K562 (cell line): ENCODE data around the gene LGALS3. TPM values are rescaled to one million over a fixed set of nuclear protein-coding genes. Genes with fewer than 3 reads are reported as not detected.
A peak's percentile ranks its signal among the peaks of the same experiment; 100 is the strongest.

ENCODE experiments used
- ELF2 ChIP-seq: fragments of 250-450 bp; sonication (Bioruptor Pico); IDR thresholded peaks from 2 replicates; pipeline ENCODE4 v1.5.0; 2021; ENCODE audit warnings: mild to moderate bottlenecking
- MEIS2 ChIP-seq: fragments of 450-650 bp; IDR thresholded peaks from 2 replicates; pipeline ENCODE4 v1.6.1; 2014; ENCODE audit warnings: mild to moderate bottlenecking; ENCODE audit not compliant: partially characterized antibody
- NEUROD1 ChIP-seq: fragments of 150-350 bp; IDR thresholded peaks from 2 replicates; pipeline ENCODE4 v1.6.1; 2014; ENCODE audit warnings: borderline replicate concordance, low read length, low read depth; ENCODE audit not compliant: partially characterized antibody
- RBM25 ChIP-seq: fragments of 200-400 bp; formaldehyde crosslinking; IDR thresholded peaks from 2 replicates; pipeline ENCODE4 v1.6.1; 2018; ENCODE audit warnings: low read length, low read depth, moderate library complexity; ENCODE audit not compliant: severe bottlenecking
- TAF9B ChIP-seq: fragments of 450-650 bp; IDR thresholded peaks from 2 replicates; pipeline ENCODE4 v1.6.1; 2018; ENCODE audit warnings: mild to moderate bottlenecking; ENCODE audit not compliant: partially characterized antibody
- polyA plus RNA-seq, 8 experiments: library from polyadenylated mRNA; depleted of rRNA in 4 of 8; stranded (reverse) in 5 of 8; unstranded in 3 of 8; fragments of >200 nt; fragmentation: Nextera tagmentation in 2 of 8; fragmentation: Illumina TruSeq in 1 of 8; extraction: Ambion mirVana in 2 of 8; extraction: Trizol in 1 of 8; gene quantifications; 2 replicates each; pipeline versions ENCODE4 v1.2.1 to v1.2.3, GENCODE V29; 2011 to 2014; ENCODE audit warnings: inconsistent platforms in 1 of 8, missing spikeins in 1 of 8
- total RNA-seq, 7 experiments: library from RNA; depleted of rRNA in 6 of 7; stranded (reverse); fragments of >200 nt in 6 of 7; fragmentation: Illumina TruSeq in 2 of 7; extraction: Trizol in 2 of 7; gene quantifications; 2 replicates each; pipeline versions ENCODE4 v1.2.1 to v1.2.3, GENCODE V29; 2011 to 2021; ENCODE audit warnings: low replicate concordance in 1 of 7
- TF ChIP-seq, protein P1 (sequence below): IDR thresholded peaks from 2 replicates; pipeline ENCODE4 v1.6.1; 2011; ENCODE audit not compliant: insufficient read length; ENCODE audit errors: extremely low read depth
- TF ChIP-seq, protein P2 (sequence below): sonication (generic); formaldehyde crosslinking; IDR thresholded peaks from 2 replicates; pipeline ENCODE4 v1.8.0; 2022; ENCODE audit warnings: mild to moderate bottlenecking, missing genetic modification reagents
- TF ChIP-seq, protein P3 (sequence below): IDR thresholded peaks from 3 replicates; pipeline ENCODE4 v1.6.1; 2011; ENCODE audit warnings: borderline replicate concordance, mild to moderate bottlenecking, moderate library complexity; ENCODE audit not compliant: insufficient read length; ENCODE audit errors: extremely low read depth
- TF ChIP-seq, protein P4 (sequence below): sonication (generic); formaldehyde crosslinking; IDR thresholded peaks from 2 replicates; pipeline ENCODE4 v1.8.0; 2022; ENCODE audit warnings: mild to moderate bottlenecking, low read depth, missing genetic modification reagents
- TF ChIP-seq, protein P5 (sequence below): fragments of 450-650 bp; formaldehyde crosslinking; IDR thresholded peaks from 2 replicates; pipeline ENCODE4 v1.4.0; 2022; ENCODE audit warnings: missing genetic modification characterization

The LGALS3 gene
- total and polyA plus RNA-seq, 9 of the 15 experiments (the other 6 are each of a cell fraction or from before 2014, with no cell fraction given) = 0.04 to 1.9 (median 1.1) TPM

DNA sequence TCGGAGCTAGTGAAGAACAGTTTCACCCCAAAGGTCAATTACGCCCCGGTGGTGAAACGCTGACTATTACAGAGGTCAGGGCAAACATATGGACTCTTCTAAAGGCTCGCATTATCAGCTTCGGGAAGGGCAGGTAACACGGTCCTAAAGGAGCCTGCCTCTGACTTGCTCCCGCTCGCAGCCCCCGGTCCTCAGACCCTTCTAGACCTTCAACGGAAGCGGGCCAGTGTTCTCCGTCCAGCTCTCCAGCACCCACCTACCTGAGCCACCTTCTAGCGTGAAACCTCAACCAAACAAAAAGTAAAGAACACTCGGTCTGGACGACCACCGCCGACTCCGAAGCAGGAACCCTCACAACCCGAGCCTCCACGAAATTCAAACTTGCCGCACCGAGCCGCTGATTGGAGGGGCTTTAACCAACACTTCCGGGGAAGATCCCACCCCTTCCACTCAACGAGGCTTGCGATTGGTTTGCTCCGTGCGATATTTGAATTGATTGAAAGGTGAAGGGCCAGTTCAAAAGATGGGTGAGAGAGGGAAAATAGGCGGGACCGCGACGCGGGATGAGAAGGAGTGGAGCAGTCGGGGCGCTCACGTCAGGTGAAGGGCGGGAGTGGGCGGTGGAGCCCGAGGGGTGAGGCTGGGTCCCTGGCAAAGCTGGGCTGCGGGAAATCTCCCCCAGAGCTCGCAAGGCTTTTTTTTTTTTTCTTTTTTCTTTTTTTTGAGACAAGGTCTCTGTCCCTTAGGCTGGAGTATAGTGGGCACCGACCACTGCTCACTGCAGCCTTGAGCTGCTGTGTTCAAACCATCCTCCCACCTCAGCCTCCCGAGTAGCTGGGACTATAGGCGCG lies 62.4 kb downstream of the LGALS3 start, which contains the start of gene DLGAP5 (continued):
- TF ChIP-seq, protein P1, sequence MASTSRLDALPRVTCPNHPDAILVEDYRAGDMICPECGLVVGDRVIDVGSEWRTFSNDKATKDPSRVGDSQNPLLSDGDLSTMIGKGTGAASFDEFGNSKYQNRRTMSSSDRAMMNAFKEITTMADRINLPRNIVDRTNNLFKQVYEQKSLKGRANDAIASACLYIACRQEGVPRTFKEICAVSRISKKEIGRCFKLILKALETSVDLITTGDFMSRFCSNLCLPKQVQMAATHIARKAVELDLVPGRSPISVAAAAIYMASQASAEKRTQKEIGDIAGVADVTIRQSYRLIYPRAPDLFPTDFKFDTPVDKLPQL = peak; percentile 36
- TF ChIP-seq, protein P2, sequence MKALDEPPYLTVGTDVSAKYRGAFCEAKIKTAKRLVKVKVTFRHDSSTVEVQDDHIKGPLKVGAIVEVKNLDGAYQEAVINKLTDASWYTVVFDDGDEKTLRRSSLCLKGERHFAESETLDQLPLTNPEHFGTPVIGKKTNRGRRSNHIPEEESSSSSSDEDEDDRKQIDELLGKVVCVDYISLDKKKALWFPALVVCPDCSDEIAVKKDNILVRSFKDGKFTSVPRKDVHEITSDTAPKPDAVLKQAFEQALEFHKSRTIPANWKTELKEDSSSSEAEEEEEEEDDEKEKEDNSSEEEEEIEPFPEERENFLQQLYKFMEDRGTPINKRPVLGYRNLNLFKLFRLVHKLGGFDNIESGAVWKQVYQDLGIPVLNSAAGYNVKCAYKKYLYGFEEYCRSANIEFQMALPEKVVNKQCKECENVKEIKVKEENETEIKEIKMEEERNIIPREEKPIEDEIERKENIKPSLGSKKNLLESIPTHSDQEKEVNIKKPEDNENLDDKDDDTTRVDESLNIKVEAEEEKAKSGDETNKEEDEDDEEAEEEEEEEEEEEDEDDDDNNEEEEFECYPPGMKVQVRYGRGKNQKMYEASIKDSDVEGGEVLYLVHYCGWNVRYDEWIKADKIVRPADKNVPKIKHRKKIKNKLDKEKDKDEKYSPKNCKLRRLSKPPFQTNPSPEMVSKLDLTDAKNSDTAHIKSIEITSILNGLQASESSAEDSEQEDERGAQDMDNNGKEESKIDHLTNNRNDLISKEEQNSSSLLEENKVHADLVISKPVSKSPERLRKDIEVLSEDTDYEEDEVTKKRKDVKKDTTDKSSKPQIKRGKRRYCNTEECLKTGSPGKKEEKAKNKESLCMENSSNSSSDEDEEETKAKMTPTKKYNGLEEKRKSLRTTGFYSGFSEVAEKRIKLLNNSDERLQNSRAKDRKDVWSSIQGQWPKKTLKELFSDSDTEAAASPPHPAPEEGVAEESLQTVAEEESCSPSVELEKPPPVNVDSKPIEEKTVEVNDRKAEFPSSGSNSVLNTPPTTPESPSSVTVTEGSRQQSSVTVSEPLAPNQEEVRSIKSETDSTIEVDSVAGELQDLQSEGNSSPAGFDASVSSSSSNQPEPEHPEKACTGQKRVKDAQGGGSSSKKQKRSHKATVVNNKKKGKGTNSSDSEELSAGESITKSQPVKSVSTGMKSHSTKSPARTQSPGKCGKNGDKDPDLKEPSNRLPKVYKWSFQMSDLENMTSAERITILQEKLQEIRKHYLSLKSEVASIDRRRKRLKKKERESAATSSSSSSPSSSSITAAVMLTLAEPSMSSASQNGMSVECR (CRISPR knock-in tag) = peak; percentile 56; the same call in 1 of the 2 replicates
- TF ChIP-seq MEIS2 (peak; percentile 54), TAF9B (peak; percentile 61), RBM25 (peak; percentile 82), ELF2 (CRISPR knock-in tag) (0 out of 2 replicates have a peak, but pooled peaks have one; percentile 28), NEUROD1 (peak; percentile 30)
- TF ChIP-seq, protein P3, sequence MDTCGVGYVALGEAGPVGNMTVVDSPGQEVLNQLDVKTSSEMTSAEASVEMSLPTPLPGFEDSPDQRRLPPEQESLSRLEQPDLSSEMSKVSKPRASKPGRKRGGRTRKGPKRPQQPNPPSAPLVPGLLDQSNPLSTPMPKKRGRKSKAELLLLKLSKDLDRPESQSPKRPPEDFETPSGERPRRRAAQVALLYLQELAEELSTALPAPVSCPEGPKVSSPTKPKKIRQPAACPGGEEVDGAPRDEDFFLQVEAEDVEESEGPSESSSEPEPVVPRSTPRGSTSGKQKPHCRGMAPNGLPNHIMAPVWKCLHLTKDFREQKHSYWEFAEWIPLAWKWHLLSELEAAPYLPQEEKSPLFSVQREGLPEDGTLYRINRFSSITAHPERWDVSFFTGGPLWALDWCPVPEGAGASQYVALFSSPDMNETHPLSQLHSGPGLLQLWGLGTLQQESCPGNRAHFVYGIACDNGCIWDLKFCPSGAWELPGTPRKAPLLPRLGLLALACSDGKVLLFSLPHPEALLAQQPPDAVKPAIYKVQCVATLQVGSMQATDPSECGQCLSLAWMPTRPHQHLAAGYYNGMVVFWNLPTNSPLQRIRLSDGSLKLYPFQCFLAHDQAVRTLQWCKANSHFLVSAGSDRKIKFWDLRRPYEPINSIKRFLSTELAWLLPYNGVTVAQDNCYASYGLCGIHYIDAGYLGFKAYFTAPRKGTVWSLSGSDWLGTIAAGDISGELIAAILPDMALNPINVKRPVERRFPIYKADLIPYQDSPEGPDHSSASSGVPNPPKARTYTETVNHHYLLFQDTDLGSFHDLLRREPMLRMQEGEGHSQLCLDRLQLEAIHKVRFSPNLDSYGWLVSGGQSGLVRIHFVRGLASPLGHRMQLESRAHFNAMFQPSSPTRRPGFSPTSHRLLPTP = no peak
- TF ChIP-seq, protein P4, sequence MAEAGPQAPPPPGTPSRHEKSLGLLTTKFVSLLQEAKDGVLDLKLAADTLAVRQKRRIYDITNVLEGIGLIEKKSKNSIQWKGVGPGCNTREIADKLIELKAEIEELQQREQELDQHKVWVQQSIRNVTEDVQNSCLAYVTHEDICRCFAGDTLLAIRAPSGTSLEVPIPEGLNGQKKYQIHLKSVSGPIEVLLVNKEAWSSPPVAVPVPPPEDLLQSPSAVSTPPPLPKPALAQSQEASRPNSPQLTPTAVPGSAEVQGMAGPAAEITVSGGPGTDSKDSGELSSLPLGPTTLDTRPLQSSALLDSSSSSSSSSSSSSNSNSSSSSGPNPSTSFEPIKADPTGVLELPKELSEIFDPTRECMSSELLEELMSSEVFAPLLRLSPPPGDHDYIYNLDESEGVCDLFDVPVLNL = peak; percentile 95
- TF ChIP-seq, protein P5, sequence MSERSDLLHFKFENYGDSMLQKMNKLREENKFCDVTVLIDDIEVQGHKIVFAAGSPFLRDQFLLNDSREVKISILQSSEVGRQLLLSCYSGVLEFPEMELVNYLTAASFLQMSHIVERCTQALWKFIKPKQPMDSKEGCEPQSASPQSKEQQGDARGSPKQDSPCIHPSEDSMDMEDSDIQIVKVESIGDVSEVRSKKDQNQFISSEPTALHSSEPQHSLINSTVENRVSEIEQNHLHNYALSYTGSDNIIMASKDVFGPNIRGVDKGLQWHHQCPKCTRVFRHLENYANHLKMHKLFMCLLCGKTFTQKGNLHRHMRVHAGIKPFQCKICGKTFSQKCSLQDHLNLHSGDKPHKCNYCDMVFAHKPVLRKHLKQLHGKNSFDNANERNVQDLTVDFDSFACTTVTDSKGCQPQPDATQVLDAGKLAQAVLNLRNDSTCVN (CRISPR knock-in tag) = no peak
